Mesendoderm (in vitro differentiated cells): ENCODE results near the gene LRRFIP1.

Experiments
- DNase-seq: peaks from one replicate; pipeline ENCODE4 v3.0.0; 2013
- H2AK5ac ChIP-seq: 2 replicates; pipeline ENCODE4 v1.6.1; 2013; ENCODE audit warnings: low read length, inconsistent platforms
- H2BK120ac ChIP-seq: 2 replicates; pipeline ENCODE4 v1.6.1; 2013; ENCODE audit warnings: low read depth, mild to moderate bottlenecking, low read length, moderate library complexity, mixed read lengths
- H2BK15ac ChIP-seq: replicated peaks from 2 replicates; pipeline ENCODE4 v1.6.1; 2013; ENCODE audit warnings: low read depth, mild to moderate bottlenecking, moderate library complexity
- H2BK5ac ChIP-seq: 2 replicates; pipeline ENCODE4 v1.6.1; 2013; ENCODE audit warnings: low read length, inconsistent platforms
- H3K18ac ChIP-seq: 2 replicates; pipeline ENCODE4 v1.6.1; 2013; ENCODE audit warnings: mild to moderate bottlenecking, low read length, mixed read lengths
- H3K23ac ChIP-seq: one replicate; pipeline ENCODE4 v1.6.1; 2013; ENCODE audit warnings: low read length
- H3K27ac ChIP-seq: 2 replicates; pipeline ENCODE4 v1.5.1; 2013; ENCODE audit warnings: low read depth, mild to moderate bottlenecking, inconsistent platforms, low read length, moderate library complexity
- H3K27me3 ChIP-seq: 2 replicates; pipeline ENCODE4 v1.6.1; 2013; ENCODE audit warnings: low read length, control low read depth, mild to moderate bottlenecking, inconsistent platforms; ENCODE audit not compliant: insufficient read depth, poor library complexity
- H3K36me3 ChIP-seq: 2 replicates; pipeline ENCODE4 v1.6.1; 2013; ENCODE audit warnings: low read length, inconsistent platforms; ENCODE audit not compliant: control insufficient read depth, insufficient read depth
- H3K4ac ChIP-seq: one replicate; pipeline ENCODE4 v1.6.1; 2013; ENCODE audit warnings: low read depth, mild to moderate bottlenecking, low read length, moderate library complexity
- H3K4me1 ChIP-seq: 2 replicates; pipeline ENCODE4 v1.6.1; 2013; ENCODE audit warnings: low read depth, low read length, inconsistent platforms; ENCODE audit not compliant: control insufficient read depth
- H3K4me2 ChIP-seq: 2 replicates; pipeline ENCODE4 v1.6.1; 2013; ENCODE audit warnings: low read length
- H3K4me3 ChIP-seq: 2 replicates; pipeline ENCODE4 v1.5.1; 2013; ENCODE audit warnings: mild to moderate bottlenecking, low read length
- H3K56ac ChIP-seq: one replicate; pipeline ENCODE4 v1.6.1; 2013; ENCODE audit warnings: low read length
- H3K79me1 ChIP-seq: 2 replicates; pipeline ENCODE4 v1.6.1; 2013; ENCODE audit warnings: low read length, inconsistent platforms
- H3K79me2 ChIP-seq: 2 replicates; pipeline ENCODE4 v1.6.1; 2013; ENCODE audit warnings: mild to moderate bottlenecking, low read length; ENCODE audit not compliant: control insufficient read depth, insufficient read depth
- H3K9ac ChIP-seq: 2 replicates; pipeline ENCODE4 v1.6.1; 2013; ENCODE audit warnings: low read length, inconsistent platforms
- H4K5ac ChIP-seq: one replicate; pipeline ENCODE4 v1.6.1; 2013; ENCODE audit warnings: low read length
- H4K8ac ChIP-seq: one replicate; pipeline ENCODE4 v1.6.1; 2013; ENCODE audit warnings: low read depth, mild to moderate bottlenecking, control low read depth, low read length, moderate library complexity
- WGBS: extraction: QIAGEN DNeasy Blood & Tissue Kit; methylation state at CpG from one replicate; pipeline ENCODE4 v1.1.7; 2013; ENCODE audit warnings: low lambda C conversion rate, missing lambda C conversion rate; ENCODE audit not compliant: insufficient coverage; ENCODE audit errors: extremely low coverage; 5-methylcytosine and 5-hydroxymethylcytosine counted together

The LRRFIP1 gene

GRCh38 chr2:237653776-237654558 lies 26.6 kb downstream of the LRRFIP1 start:
- no peak overlapping the region for H3K27ac ChIP-seq
- no peaks in the 10 kb centered on the region for H3K27me3 ChIP-seq
- H3K18ac ChIP-seq, result no peak overlapping the region
- H3K4me3 ChIP-seq, result no peak overlapping the region
- no peak overlapping the region for H3K4ac ChIP-seq
- H3K56ac ChIP-seq, result no peak overlapping the region
- no peak overlapping the region for H4K5ac ChIP-seq
- H3K79me1 ChIP-seq, result peaks cover 6% of the 10 kb centered on the region
- no CpG with 5 or more reads among the region's 5 CpGs for WGBS
- no peaks in the 10 kb centered on the region for H3K79me2 ChIP-seq
- no peaks in the 10 kb centered on the region for H3K36me3 ChIP-seq
- H3K23ac ChIP-seq, result no peak overlapping the region
- H4K8ac ChIP-seq, result no peak overlapping the region
- no peak overlapping the region for H2BK120ac ChIP-seq
- H3K9ac ChIP-seq, result no peak overlapping the region
- H2BK15ac ChIP-seq, result no peak overlapping the region
- no peaks in the 10 kb centered on the region for H3K4me1 ChIP-seq
- H2AK5ac ChIP-seq, result no peak overlapping the region
- H3K4me2 ChIP-seq, result no peak overlapping the region
- H2BK5ac ChIP-seq, result no peak overlapping the region
- no peak for DNase-seq

- Histone ChIP-seq H2BK120ac (no peak overlapping the region), H3K56ac (no peak overlapping the region), H3K4me3 (no peak overlapping the region), H3K27ac (no peak overlapping the region), H2BK5ac (no peak overlapping the region), H3K4me1 (peaks cover under 1% of the 10 kb centered on the region), H4K5ac (no peak overlapping the region), H3K79me1 (peaks cover 2% of the 10 kb centered on the region), H3K4ac (no peak overlapping the region), H3K79me2 (no peaks in the 10 kb centered on the region), H3K23ac (no peak overlapping the region), H4K8ac (no peak overlapping the region), H3K36me3 (no peaks in the 10 kb centered on the region), H2AK5ac (no peak overlapping the region), H3K4me2 (no peak overlapping the region), H3K18ac (no peak overlapping the region), H3K9ac (no peak overlapping the region), H3K27me3 (no peaks in the 10 kb centered on the region), H2BK15ac (no peak overlapping the region)
- no CpG with 5 or more reads among the region's 5 CpGs for WGBS
- no peak for DNase-seq
Observed at GRCh38 chr2:237657063-237657462, 29.7 kb downstream of the LRRFIP1 start.

GRCh38 chr2:237660381-237660900 lies 33.1 kb downstream of the LRRFIP1 start:
- WGBS, result no CpG with 5 or more reads among the region's 5 CpGs
- Histone ChIP-seq H3K27ac (no peak overlapping the region), H2BK5ac (no peak overlapping the region), H3K9ac (no peak overlapping the region), H3K23ac (no peak overlapping the region), H3K27me3 (no peaks in the 10 kb centered on the region), H3K4me2 (no peak overlapping the region), H3K4me3 (no peak overlapping the region), H2BK120ac (no peak overlapping the region), H3K79me1 (peaks cover 2% of the 10 kb centered on the region), H4K5ac (no peak overlapping the region), H3K36me3 (no peaks in the 10 kb centered on the region), H3K4ac (no peak overlapping the region), H2BK15ac (no peak overlapping the region), H3K18ac (no peak overlapping the region), H3K56ac (no peak overlapping the region), H2AK5ac (no peak overlapping the region), H3K4me1 (peaks cover 5% of the 10 kb centered on the region), H4K8ac (no peak overlapping the region), H3K79me2 (peaks cover 2% of the 10 kb centered on the region)
- no peak for DNase-seq

GRCh38 chr2:237661270-237661669 lies 33.9 kb downstream of the LRRFIP1 start:
- no CpG with 5 or more reads among the region's 6 CpGs for WGBS
- H3K4ac ChIP-seq, result no peak overlapping the region
- H3K36me3 ChIP-seq, result no peaks in the 10 kb centered on the region
- H2BK5ac ChIP-seq, result no peak overlapping the region
- peaks cover 2% of the 10 kb centered on the region for H3K79me2 ChIP-seq
- no peak overlapping the region for H3K56ac ChIP-seq
- H4K5ac ChIP-seq, result no peak overlapping the region
- H2AK5ac ChIP-seq, result no peak overlapping the region
- H3K4me2 ChIP-seq, result no peak overlapping the region
- H2BK120ac ChIP-seq, result no peak overlapping the region
- no peak overlapping the region for H3K27ac ChIP-seq
- no peak overlapping the region for H4K8ac ChIP-seq
- peaks cover 2% of the 10 kb centered on the region for H3K79me1 ChIP-seq
- H3K4me1 ChIP-seq, result peaks cover 5% of the 10 kb centered on the region
- no peak overlapping the region for H3K4me3 ChIP-seq
- H3K27me3 ChIP-seq, result no peaks in the 10 kb centered on the region
- no peak overlapping the region for H3K18ac ChIP-seq
- H3K23ac ChIP-seq, result no peak overlapping the region
- no peak for DNase-seq
- no peak overlapping the region for H2BK15ac ChIP-seq
- H3K9ac ChIP-seq, result no peak overlapping the region

- Histone ChIP-seq H3K4me3 (no peak overlapping the region), H2BK5ac (no peak overlapping the region), H3K9ac (no peak overlapping the region), H4K8ac (no peak overlapping the region), H3K56ac (no peak overlapping the region), H3K23ac (no peak overlapping the region), H3K4me1 (peaks cover 5% of the 10 kb centered on the region), H3K4me2 (no peak overlapping the region), H3K36me3 (no peaks in the 10 kb centered on the region), H2AK5ac (no peak overlapping the region), H2BK15ac (no peak overlapping the region), H3K4ac (no peak overlapping the region), H3K18ac (no peak overlapping the region), H4K5ac (no peak overlapping the region), H3K79me2 (peaks cover 2% of the 10 kb centered on the region), H3K79me1 (peaks cover 2% of the 10 kb centered on the region), H3K27ac (no peak overlapping the region), H3K27me3 (no peaks in the 10 kb centered on the region), H2BK120ac (no peak overlapping the region)
- no peak for DNase-seq
- no CpG with 5 or more reads among the region's 11 CpGs for WGBS
Observed at GRCh38 chr2:237661799-237662328, 34.5 kb downstream of the LRRFIP1 start.
